Measurements from ENCODE around the gene SYNE1. TPM values are rescaled to one million over a fixed set of nuclear protein-coding genes. Genes with fewer than 3 reads are reported as not detected.
"Not testable (repeated sequence)": the region's sequence is repeated elsewhere in the genome, so short reads cannot be mapped to it uniquely, and the experiment has no call there.

SYNE1 gene
- total RNA-seq, 3 donors from 2014 or later (not counting 1 experiment from before 2014, with no cell fraction given), result 489 to 570 (median 498) TPM

DNA sequence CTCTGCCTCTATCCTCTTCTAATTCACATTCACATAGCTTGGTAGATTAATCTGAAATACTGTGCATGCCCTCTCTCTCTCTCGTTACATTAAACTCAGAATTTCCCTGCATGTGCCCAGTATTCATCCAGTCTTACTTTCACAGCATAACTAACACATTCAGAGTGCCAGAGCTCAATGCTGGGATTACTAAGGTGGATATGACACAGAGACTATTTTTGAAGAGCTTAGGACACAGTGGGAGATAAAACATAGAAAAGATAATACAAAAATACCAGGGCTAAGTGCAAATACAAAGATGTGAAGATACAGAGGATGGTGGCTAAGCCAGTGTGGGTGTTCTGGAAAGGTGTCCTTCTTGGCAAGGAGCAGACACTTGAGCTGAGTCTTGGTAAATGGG, 6.3 kb downstream of the SYNE1 start:
- H3K4me3 ChIP-seq (ENCODE audit: low read length), result no peak overlapping the region
- Mint-ChIP-seq H3K4me3 (peak overlapping the region; percentile 49), H3K36me3 (peaks cover 7% of the 10 kb centered on the region), H3K27me3 (ENCODE audit: low read depth in 2 of 2) (no peaks in the 10 kb centered on the region), H3K9me3 (no peaks in the 10 kb centered on the region), H3K27ac (peak overlapping the region; percentile 79 to 80), H3K4me1 (peaks cover 65 to 66% of the 10 kb centered on the region in 2 donors)
- intact Hi-C loops (cut with micrococcal nuclease), result no loop called here
- H3K27me3 ChIP-seq (ENCODE audit: control insufficient read depth, insufficient read depth, low read length), result no peaks in the 10 kb centered on the region
- H3K4me1 ChIP-seq (ENCODE audit: control insufficient read depth, insufficient read depth, low read length), result peaks cover 14% of the 10 kb centered on the region
- H3K9me3 ChIP-seq (ENCODE audit: control insufficient read depth, insufficient read depth, low read length), result no peaks in the 10 kb centered on the region
- ATAC-seq (no peak), DNase-seq (no peak)
- 67% methylated on average over 1 of the region's 1 CpG for WGBS (ENCODE audit: insufficient coverage)
- H3K36me3 ChIP-seq (ENCODE audit: control insufficient read depth, insufficient read depth, low read length), result peaks cover 15% of the 10 kb centered on the region
- H3K27ac ChIP-seq (ENCODE audit: low read length), result peak overlapping the region; percentile 37
- TF ChIP-seq, protein P1, sequence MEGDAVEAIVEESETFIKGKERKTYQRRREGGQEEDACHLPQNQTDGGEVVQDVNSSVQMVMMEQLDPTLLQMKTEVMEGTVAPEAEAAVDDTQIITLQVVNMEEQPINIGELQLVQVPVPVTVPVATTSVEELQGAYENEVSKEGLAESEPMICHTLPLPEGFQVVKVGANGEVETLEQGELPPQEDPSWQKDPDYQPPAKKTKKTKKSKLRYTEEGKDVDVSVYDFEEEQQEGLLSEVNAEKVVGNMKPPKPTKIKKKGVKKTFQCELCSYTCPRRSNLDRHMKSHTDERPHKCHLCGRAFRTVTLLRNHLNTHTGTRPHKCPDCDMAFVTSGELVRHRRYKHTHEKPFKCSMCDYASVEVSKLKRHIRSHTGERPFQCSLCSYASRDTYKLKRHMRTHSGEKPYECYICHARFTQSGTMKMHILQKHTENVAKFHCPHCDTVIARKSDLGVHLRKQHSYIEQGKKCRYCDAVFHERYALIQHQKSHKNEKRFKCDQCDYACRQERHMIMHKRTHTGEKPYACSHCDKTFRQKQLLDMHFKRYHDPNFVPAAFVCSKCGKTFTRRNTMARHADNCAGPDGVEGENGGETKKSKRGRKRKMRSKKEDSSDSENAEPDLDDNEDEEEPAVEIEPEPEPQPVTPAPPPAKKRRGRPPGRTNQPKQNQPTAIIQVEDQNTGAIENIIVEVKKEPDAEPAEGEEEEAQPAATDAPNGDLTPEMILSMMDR (IDR thresholded peaks at IDR 0.05), result no peak

DNA sequence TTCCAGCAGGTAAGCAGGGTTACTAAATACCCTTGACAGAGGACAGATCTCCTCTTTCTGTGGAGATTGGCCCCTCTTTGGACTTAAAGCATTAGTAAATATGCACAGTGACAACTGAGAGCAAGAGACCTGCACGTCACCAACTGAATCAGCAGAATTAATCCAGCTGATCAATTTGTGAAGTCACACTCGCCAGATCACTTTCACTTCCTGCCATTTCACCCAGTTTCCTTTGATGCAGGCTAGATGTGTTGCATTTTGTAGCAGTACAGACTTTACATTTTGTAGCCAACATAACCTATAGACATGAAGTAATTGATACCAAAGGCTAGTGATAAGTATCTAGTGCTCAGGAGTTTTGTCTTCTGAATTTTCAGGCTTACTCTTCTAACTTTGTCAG, 11.9 kb downstream of the SYNE1 start:
- H3K9me3 ChIP-seq (ENCODE audit: control insufficient read depth, insufficient read depth, low read length), result no peaks in the 10 kb centered on the region
- H3K27ac ChIP-seq (ENCODE audit: low read length), result no peak overlapping the region
- Mint-ChIP-seq H3K4me3 (peak overlapping the region; percentile 72), H3K4me1 (peaks cover 49 to 50% of the 10 kb centered on the region in 2 donors), H3K27ac (peak overlapping the region; percentile 54 to 79), H3K27me3 (ENCODE audit: low read depth in 2 of 2) (no peaks in the 10 kb centered on the region), H3K9me3 (no peaks in the 10 kb centered on the region), H3K36me3 (peaks cover 9% of the 10 kb centered on the region)
- 17% methylated on average over 2 of the region's 2 CpGs for WGBS (ENCODE audit: insufficient coverage)
- H3K4me3 ChIP-seq (ENCODE audit: low read length), result no peak overlapping the region
- TF ChIP-seq, protein P1 (IDR thresholded peaks at IDR 0.05), result no peak
- ATAC-seq (peak; percentile 58 to 79 (median 79)), DNase-seq (peak in 1 of 2 donors; percentile 47)
- H3K4me1 ChIP-seq (ENCODE audit: control insufficient read depth, insufficient read depth, low read length), result no peaks in the 10 kb centered on the region
- peaks cover 16% of the 10 kb centered on the region for H3K36me3 ChIP-seq (ENCODE audit: control insufficient read depth, insufficient read depth, low read length)
- H3K27me3 ChIP-seq (ENCODE audit: control insufficient read depth, insufficient read depth, low read length), result no peaks in the 10 kb centered on the region
- intact Hi-C loops (cut with micrococcal nuclease), result no loop called here

DNA sequence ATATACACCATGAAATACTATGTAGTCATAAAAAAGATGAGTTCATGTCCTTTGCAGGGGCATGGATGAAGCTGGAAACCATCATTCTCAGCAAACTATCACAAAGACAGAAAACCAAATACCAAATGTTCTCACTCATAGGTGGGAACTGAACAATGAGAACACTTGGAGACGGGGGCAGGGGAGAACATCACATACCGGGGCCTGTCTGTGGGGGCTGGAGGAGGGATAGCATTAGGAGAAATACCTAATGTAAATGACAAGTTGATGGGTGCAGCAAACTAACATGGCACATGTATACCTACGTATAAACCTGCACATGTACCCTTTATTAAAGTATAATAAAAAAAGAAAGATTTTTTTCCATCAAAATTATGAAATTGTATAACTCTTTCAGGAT, 22.4 kb downstream of the SYNE1 start:
- ATAC-seq; H3K36me3 ChIP-seq (ENCODE audit: control insufficient read depth, insufficient read depth, low read length); H3K4me3 ChIP-seq (ENCODE audit: low read length); DNase-seq; H3K9me3 ChIP-seq (ENCODE audit: control insufficient read depth, insufficient read depth, low read length); H3K9me3 Mint-ChIP-seq; H3K27me3 ChIP-seq (ENCODE audit: control insufficient read depth, insufficient read depth, low read length); H3K27me3 Mint-ChIP-seq (ENCODE audit: low read depth in 2 of 2); H3K4me3 Mint-ChIP-seq; H3K36me3 Mint-ChIP-seq; H3K4me1 ChIP-seq (ENCODE audit: control insufficient read depth, insufficient read depth, low read length); H3K27ac Mint-ChIP-seq; intact Hi-C loops (cut with micrococcal nuclease); H3K27ac ChIP-seq (ENCODE audit: low read length): not testable (repeated sequence)
- WGBS (ENCODE audit: insufficient coverage), result 100% methylated on average over 2 of the region's 3 CpGs
- peaks cover 68 to 72% of the 10 kb centered on the region in 2 donors for H3K4me1 Mint-ChIP-seq

DNA sequence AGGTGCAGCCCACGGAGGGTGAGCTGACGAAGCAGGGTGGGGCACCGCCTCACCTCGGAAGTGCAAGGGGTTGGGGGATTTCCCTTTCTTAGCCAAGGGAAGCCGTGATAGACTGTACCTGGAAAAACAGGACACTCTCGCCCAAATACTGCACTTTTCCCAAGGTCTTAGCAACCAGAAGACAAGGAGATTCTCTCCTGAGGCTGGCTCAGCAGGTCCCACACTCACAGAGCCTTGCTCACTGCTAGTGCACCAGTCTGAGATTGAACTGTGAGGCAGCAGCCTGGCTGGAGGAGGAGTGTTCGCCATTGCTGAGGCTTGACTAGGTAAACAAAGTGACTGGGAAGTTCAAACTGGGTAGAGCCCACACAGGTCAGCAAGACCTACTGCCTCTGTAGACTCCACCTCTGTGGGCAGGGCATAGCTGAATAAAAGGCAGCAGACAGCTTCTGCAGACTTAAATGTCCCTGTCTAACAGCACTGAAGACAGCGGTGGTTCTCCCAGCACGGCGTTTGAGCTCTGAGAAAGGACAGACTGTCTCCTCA, 28.0 kb downstream of the SYNE1 start:
- no peaks in the 10 kb centered on the region for H3K27me3 ChIP-seq (ENCODE audit: control insufficient read depth, insufficient read depth, low read length)
- intact Hi-C loops (cut with micrococcal nuclease), result no loop called here
- DNase-seq, result no peak
- Mint-ChIP-seq H3K27me3 (ENCODE audit: low read depth in 2 of 2) (no peaks in the 10 kb centered on the region), H3K36me3 (no peaks in the 10 kb centered on the region), H3K9me3 (no peaks in the 10 kb centered on the region), H3K4me1 (peaks cover 60 to 67% of the 10 kb centered on the region in 2 donors), H3K4me3 (no peak overlapping the region), H3K27ac (peak overlapping the region in 1 of 2 donors; percentile 37)
- H3K9me3 ChIP-seq (ENCODE audit: control insufficient read depth, insufficient read depth, low read length), result no peaks in the 10 kb centered on the region
- WGBS (ENCODE audit: insufficient coverage), result 86% methylated on average over 10 of the region's 10 CpGs
- no peak overlapping the region for H3K4me3 ChIP-seq (ENCODE audit: low read length)
- no peak for ATAC-seq
- H3K36me3 ChIP-seq (ENCODE audit: control insufficient read depth, insufficient read depth, low read length), result no peaks in the 10 kb centered on the region
- TF ChIP-seq, protein P1 (IDR thresholded peaks at IDR 0.05), result no peak
- peaks cover 13% of the 10 kb centered on the region for H3K4me1 ChIP-seq (ENCODE audit: control insufficient read depth, insufficient read depth, low read length)
- no peak overlapping the region for H3K27ac ChIP-seq (ENCODE audit: low read length)

Data from natural killer cell (primary cell).